ENCODE results near the gene HAUS2. TPM values are rescaled to one million over a fixed set of nuclear protein-coding genes. Genes with fewer than 3 reads are reported as not detected.

Gene HAUS2
- total and polyA plus RNA-seq, 8 donors: 5.4 to 9.0 (median 7.5) TPM

DNA sequence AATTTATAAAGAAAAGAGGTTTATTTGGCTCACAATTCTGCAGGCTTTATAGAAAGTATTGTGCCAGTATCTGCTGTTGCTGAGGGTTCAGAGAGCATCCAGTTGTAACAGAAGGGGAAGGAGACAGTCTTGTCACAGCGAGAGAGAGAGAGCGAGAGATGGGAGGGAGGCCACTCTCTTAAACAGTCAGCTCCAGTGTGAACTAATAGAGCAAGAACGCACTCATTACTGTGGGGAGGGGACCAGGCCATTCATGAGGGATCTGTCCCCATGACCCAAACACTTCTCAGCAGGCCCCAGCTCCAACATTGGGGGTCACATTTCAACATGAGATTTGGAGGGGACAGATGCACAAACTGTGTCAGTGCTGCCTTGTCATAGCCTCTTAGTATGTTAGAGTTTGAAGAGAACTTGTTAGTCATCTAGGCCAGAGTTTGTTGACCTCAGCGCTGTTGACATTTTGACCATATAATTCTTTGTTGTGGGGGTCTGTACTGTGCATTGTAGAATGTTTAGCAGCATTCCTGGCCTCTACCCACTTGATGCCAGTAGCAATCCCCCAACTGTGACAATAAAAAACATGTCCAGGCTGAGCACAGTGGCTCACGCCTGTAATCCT lies 42.1 kb downstream of the HAUS2 start:
- intact Hi-C loops (cut with DNase I): no loop called here
- peaks cover 0 to 3% (median 0%) of the 10 kb centered on the region in 3 donors for H3K4me1 ChIP-seq
- no peaks in the 10 kb centered on the region for H3K27me3 ChIP-seq
- FAIRE-seq (no peak), DNase-seq (no peak), ATAC-seq (no peak)
- 91 to 94% methylated on average over 5 of the region's 5 CpGs for WGBS, 2 donors
- H3K9me3 ChIP-seq: no peaks in the 10 kb centered on the region
- TF ChIP-seq, protein P1, sequence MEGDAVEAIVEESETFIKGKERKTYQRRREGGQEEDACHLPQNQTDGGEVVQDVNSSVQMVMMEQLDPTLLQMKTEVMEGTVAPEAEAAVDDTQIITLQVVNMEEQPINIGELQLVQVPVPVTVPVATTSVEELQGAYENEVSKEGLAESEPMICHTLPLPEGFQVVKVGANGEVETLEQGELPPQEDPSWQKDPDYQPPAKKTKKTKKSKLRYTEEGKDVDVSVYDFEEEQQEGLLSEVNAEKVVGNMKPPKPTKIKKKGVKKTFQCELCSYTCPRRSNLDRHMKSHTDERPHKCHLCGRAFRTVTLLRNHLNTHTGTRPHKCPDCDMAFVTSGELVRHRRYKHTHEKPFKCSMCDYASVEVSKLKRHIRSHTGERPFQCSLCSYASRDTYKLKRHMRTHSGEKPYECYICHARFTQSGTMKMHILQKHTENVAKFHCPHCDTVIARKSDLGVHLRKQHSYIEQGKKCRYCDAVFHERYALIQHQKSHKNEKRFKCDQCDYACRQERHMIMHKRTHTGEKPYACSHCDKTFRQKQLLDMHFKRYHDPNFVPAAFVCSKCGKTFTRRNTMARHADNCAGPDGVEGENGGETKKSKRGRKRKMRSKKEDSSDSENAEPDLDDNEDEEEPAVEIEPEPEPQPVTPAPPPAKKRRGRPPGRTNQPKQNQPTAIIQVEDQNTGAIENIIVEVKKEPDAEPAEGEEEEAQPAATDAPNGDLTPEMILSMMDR (IDR thresholded peaks at IDR 0.05): no peak
- H3K4me3 ChIP-seq: no peak overlapping the region
- H3K27ac ChIP-seq: no peak overlapping the region
- H3K36me3 ChIP-seq: no peaks in the 10 kb centered on the region

DNA sequence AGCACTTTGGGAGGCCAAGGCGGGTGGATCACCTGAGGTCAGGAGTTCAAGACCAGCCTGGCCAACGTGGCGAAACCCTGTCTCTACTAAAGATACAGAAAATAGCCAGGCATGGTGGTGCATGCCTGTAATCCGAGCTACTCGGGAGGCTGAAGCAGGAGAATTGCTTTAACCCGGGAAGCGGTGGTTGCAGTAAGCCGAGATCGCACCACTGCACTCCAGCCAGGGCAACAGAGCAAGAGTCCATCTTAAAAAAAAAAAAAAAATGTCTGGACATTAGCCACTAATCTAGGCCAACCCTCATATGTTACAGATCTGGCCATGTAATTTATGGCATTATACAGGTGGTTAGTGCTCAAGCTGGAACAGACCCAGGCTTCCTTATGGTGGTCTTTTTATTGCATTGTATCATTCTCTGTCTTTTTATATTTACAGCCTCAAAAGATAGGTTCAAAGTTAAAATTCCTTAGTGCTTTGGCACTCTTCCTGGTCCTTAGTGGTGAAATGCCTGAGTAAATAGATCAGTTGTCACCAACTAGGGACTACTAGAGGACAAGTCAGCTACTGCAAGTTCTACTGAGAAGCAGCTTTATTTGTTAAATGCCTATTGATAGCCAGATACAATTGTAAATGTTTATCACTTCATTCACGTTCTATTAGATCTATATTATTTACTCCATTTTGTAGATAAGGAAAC lies 42.7 kb downstream of the HAUS2 start:
- peaks cover 0 to 3% (median 0%) of the 10 kb centered on the region in 3 donors for H3K4me1 ChIP-seq
- no peaks in the 10 kb centered on the region for H3K27me3 ChIP-seq
- no peak overlapping the region for H3K4me3 ChIP-seq
- no peak for DNase-seq
- H3K27ac ChIP-seq: no peak overlapping the region
- H3K9me3 ChIP-seq: no peaks in the 10 kb centered on the region
- 76 to 80% methylated on average over 10 of the region's 10 CpGs for WGBS, 2 donors
- TF ChIP-seq, protein P1 (IDR thresholded peaks at IDR 0.05): peak in 3 of 4 donors; percentile 12 to 24 (median 14)
- intact Hi-C loops (cut with DNase I): no loop called here
- no peaks in the 10 kb centered on the region for H3K36me3 ChIP-seq
- FAIRE-seq: no peak
- peak; percentile 72 to 92 (median 84) for ATAC-seq

DNA sequence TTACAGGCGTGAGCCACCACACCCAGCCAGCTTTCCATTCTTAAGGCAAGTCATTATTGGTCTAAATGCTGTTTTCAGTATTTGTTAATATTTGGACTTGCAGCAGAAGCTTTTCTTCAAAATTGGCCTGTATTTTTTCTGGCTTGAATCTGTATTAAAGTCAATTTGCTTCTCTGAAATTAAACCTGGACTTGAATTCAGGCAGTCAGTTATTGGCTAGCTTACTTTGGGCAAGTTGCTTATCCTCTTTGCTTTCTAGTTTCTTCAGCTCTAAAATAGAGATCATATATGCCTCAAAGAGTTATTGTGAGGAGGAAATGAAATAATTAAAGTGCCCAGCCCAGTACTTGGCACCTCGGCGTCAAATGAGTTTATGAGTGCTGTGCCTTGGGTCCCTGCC lies 44.1 kb downstream of the HAUS2 start:
- WGBS, 2 donors: 86 to 91% methylated on average over 3 of the region's 3 CpGs
- no peaks in the 10 kb centered on the region for H3K36me3 ChIP-seq
- H3K9me3 ChIP-seq: no peaks in the 10 kb centered on the region
- H3K4me3 ChIP-seq: no peak overlapping the region
- no peaks in the 10 kb centered on the region for H3K27me3 ChIP-seq
- peaks cover 0 to 3% (median 0%) of the 10 kb centered on the region in 3 donors for H3K4me1 ChIP-seq
- no peak for DNase-seq
- no peak for FAIRE-seq
- no peak for ATAC-seq
- TF ChIP-seq, protein P1 (IDR thresholded peaks at IDR 0.05): no peak
- intact Hi-C loops (cut with DNase I): no loop called here
- H3K27ac ChIP-seq: no peak overlapping the region

DNA sequence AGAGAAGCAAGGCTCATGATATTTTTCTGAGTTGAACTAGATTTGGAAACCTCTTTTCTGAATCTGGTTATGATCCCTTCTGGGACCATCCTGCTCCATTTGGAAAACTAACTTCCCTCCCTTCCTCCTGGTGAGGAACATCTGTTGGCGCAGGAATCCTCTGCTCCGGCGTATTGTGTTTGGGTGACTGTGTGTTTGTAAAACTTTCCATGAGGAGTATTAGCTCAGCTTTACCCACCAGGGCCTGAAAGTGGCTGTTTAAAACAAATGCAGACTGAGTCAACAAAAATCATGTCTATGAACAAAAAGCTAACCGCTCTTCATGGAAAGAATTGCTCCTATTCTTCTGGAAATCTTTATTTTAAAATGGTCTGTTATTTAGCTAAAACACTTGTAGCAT lies 44.5 kb downstream of the HAUS2 start:
- H3K4me1 ChIP-seq: peaks cover 0 to 3% (median 0%) of the 10 kb centered on the region in 3 donors
- H3K9me3 ChIP-seq: no peaks in the 10 kb centered on the region
- no peak for DNase-seq
- 82 to 92% methylated on average over 4 of the region's 4 CpGs for WGBS, 2 donors
- H3K4me3 ChIP-seq: no peak overlapping the region
- intact Hi-C loops (cut with DNase I): no loop called here
- no peaks in the 10 kb centered on the region for H3K36me3 ChIP-seq
- H3K27me3 ChIP-seq: no peaks in the 10 kb centered on the region
- peak in 3 of 4 donors; percentile 20 to 43 (median 30) for ATAC-seq
- H3K27ac ChIP-seq: no peak overlapping the region
- FAIRE-seq: no peak
- TF ChIP-seq, protein P1 (IDR thresholded peaks at IDR 0.05): no peak

- WGBS, 2 donors: 71 to 74% methylated on average over 5 of the region's 5 CpGs
- Histone ChIP-seq H3K36me3 (no peaks in the 10 kb centered on the region), H3K27ac (no peak overlapping the region), H3K27me3 (no peaks in the 10 kb centered on the region), H3K4me1 (peaks cover 0 to 3% (median 0%) of the 10 kb centered on the region in 3 donors), H3K9me3 (no peaks in the 10 kb centered on the region), H3K4me3 (no peak overlapping the region)
- DNase-seq: no peak
- ATAC-seq: no peak
- no peak for FAIRE-seq
- TF ChIP-seq, protein P1 (IDR thresholded peaks at IDR 0.05): no peak
- intact Hi-C loops (cut with DNase I): no loop called here
These were observed 45.5 kb downstream of the HAUS2 start for GRCh38 chr15:42594095-42594494.

All from pancreas (tissue), 10 donors.